ENCODE results near the gene PRRT1B. TPM values are rescaled to one million over a fixed set of nuclear protein-coding genes. Genes with fewer than 3 reads are reported as not detected.
"Not testable (repeated sequence)": the region's sequence is repeated elsewhere in the genome, so short reads cannot be mapped to it uniquely, and the experiment has no call there.

PRRT1B gene
- total RNA-seq, 2 donors from 2014 or later, result 3.5 to 4.1 TPM

DNA sequence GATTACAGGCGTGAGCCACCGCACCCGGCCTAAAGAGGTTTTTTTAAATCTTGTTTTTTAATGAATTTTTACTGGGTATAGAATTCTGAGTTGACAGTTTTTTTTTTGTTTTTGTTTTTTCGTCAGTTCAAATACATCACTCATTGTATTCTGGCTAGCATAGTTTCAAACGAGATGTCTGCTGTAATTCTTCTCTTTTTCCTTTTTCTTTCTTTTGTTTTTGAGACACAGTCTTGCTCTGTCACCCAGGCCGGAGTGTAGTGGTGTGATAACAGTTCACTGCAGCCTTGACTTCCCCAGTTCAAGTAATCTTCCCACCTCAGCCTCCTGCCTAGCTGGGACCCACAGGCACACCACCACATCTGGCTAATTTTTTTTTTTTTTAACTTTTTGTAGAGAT, 2.2 kb upstream of the PRRT1B start:
- no peak for ATAC-seq
- no peak for DNase-seq
- intact Hi-C loops (cut with DNase I, micrococcal nuclease), result no loop called here

DNA sequence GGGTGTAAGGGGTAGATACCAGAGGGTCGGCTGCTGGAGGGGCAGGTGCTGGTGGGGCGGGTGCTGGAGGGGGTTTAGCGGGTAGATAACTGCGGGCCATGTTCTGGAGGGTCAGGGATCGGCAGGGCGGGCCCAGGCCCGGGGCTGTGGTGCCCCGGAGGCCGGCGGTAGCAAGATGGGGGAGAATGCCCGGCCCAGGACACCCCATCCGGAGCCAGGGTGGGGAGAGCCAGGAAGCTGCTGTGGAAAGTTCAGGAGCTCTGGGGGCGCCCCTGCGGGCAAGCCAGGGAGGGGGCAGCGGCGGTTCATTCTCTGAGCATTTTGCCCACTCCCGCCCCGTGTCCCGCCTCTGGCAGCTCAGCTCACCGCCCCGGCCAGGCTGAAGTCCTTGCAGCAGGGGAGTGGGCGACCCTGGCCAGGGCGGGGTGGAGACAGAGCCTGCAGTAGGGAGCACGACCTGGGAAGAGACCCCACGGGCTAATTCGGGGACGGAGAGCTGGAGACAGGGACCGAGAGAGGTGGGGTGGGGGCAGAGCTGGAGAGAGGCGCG, 538 bp downstream of the PRRT1B start:
- peak in 1 of 2 donors; percentile 26 for DNase-seq

DNA sequence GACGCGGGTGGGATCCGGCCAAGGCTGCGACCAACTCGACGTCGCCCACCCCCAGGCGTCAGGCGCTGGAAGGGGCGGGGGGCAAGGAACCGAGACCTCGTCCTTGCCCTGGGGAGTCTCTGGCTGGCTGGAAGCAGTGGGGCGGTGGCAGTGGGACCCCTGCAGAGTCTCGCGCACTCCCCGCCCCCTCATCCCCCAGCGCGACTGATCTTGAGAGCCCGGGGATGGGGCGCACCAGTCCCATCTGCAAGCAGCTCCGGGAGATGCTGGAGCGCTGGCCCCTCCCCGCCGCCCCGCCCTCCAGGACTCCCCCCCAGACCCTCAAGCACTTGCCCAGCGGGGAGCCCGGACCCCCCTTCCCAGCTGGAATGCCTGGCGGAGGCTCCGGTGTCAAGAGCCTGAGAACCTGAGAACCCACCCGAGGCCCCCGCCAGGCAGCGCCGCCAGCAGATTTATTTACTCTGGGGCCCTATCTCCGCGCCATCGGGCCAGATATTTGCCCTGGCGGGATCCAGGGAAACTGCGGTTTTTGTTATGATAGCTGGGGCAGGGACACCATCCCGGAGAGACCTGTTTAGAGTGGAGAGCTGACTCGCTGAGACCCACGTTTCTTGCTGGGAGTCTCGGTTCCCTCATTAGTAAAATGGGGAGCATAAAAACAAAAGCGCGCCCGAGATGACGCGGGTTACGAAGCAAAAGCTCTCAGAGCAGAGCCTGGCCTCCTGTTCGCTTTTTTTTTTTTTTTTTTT, 1.2 kb downstream of the PRRT1B start:
- intact Hi-C loops (cut with DNase I, micrococcal nuclease), result no loop called here
- DNase-seq (no peak), ATAC-seq (no peak)

More for the DNA sequence above, 538 bp downstream of the PRRT1B start:
- intact Hi-C loops (cut with DNase I, micrococcal nuclease), result no loop called here
- ATAC-seq, result peak; percentile 44

DNA sequence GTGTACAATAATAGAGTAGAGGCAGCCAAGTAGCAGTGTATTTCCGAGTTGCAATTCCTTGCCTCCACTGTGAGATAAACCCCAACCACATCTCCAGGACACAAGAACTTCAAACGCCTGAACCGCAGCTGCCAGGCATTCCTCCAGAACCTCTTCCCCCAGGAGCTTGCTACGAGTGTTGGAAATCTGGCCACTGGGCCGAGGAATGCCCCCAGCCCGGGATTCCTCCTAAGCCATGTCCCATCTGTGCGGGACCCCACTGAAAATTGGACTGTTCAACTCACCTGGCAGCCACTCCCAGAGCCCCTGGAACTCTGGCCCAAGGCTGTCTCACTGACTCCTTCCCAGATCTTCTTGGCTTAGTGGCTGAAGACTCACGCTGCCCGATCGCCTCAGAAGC, 3.9 kb downstream of the PRRT1B start:
- intact Hi-C loops (cut with DNase I, micrococcal nuclease); ATAC-seq; DNase-seq: not testable (repeated sequence)

DNA sequence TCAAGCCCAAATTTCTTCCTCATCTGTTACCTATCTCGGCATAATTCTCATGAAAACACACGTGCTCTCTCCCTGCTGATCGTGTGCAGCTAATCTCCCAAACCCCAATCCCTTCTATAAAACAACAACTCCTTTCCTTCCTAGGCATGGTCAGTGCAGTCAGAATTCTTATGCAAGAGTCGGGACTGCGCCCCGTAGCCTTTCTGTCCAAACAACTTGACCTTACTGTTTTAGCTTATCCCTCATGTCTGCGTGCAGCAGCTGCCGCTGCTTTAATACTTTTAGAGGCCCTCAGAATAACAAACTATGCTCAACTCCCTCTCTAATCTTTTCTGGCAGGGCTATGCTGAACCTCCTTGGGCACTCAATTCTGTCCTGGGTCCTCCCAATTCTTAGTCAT, 5.1 kb downstream of the PRRT1B start:
- intact Hi-C loops (cut with DNase I, micrococcal nuclease); DNase-seq; ATAC-seq: not testable (repeated sequence)

DNA sequence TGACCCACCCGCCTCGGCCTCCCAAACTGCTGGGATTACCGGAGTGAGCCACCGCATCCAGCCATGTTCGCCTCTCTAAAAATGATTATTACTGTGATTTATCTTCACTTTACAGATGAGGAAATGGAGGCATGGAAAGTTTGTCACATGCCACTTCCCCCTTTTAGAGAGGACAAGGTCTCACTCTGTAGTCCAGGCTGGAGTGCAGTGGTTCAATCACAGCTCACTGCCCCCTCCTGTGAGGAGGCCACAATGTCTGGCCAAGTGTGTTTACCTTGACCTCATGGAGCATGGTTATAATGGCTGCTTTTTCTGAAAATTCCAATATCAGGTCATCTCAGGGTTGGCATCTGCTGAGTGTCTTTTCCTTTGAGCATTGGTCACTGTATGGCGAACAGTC, 6.7 kb downstream of the PRRT1B start:
- no peak for DNase-seq
- intact Hi-C loops (cut with DNase I, micrococcal nuclease), result no loop called here
- ATAC-seq, result no peak

DNA sequence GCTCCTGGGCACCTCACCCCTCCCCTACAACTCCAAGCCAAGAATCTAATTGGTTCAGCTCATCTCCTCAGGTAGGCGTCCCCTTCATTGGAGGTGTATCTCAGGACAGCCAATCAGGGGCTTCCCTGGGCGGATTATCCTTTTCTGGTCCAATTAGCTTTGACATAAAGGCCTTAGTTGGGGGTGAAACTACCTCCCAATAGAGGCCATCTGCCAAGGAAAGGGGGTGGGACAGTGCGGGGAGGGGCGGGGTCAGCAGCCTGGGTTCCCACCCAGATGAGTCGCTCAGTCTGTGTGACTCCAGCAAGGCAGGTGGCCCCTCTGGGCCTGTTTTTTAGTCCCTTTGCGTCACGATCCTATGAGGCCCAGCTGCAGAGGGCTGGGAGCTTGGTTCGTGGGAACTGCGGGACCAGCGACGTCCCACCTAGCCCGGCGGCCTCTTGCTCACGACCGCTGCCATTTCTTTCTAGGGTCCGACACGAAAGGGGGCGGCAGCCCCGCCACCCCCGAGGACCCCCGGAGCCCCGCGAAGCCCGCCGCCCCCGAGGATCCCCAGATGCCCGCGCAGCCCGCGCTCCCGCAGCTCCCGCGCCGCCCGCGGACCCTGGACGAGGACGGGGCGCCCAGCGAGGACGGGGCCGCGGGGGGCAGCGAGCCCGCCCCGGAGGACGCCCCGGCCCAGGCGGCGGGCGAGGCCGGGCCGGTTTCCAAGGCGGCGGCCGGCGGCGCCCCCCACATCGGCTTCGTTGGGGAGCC, 8.9 kb downstream of the PRRT1B start:
- ATAC-seq (no peak), DNase-seq (no peak)
- intact Hi-C loops (cut with DNase I, micrococcal nuclease), result no loop called here

DNA sequence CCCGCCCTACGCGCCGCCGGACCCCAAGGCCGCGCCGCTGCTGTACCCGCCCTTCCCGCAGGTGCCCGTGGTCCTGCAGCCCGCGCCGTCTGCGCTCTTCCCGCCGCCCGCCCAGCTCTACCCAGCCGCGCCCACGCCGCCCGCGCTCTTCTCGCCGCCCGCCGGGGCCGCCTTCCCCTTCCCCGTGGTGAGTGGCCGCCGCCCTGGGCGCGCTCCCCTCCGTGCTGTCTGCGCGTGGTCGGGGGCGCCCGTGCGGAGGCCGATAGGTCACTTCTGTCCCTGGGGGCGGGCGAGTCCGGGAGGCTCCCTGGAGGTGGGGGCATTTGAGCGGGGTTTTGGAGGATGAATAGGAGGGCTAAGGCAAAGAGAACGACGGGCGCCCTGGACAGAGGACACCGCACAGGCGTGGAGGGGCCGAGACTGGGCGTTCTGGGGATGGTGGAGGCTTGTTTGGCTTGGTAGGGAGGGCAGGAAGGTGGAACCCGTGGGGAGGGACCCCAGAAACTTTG, 9.6 kb downstream of the PRRT1B start:
- no peak for ATAC-seq
- DNase-seq, result no peak
- intact Hi-C loops (cut with DNase I, micrococcal nuclease), result no loop called here

DNA sequence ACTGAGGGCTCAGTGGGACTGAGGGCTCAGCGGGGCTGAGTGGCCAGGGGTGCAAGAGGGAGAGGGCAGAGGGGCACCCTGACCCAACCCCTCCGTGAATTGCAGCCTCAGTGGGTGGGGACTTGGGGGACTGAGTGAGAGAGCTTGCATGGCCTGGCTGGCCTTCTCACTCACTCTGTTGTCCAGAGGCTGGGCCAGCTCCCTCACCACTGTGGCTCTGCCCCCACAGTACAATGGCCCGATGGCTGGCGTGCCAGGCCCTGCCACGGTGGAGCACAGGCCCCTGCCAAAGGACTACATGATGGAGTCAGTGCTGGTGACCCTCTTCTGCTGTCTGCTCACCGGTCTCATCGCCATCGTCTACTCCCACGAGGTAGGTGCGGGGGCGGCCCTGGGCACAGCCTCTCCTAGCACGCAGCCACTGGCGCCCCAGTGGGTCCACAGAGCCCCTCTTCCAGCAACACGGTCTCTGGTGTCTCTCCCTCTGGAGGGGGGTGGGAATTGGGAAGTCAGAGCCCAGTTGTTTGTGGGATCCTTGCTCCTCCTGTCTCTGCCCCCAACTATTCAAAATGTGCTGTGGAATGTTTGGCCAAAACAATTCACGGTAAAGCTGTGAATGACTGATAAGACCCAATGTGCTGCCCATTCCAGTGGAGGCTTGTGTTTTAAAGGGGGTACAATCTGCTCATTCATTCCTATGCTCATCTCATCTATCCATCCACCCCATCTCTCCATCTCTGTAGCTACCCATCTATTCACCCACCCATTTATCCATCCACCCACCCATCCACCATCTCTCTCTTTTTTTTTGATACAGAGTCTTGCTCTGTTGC, 10.7 kb downstream of the PRRT1B start:
- intact Hi-C loops (cut with DNase I, micrococcal nuclease), result no loop called here

DNA sequence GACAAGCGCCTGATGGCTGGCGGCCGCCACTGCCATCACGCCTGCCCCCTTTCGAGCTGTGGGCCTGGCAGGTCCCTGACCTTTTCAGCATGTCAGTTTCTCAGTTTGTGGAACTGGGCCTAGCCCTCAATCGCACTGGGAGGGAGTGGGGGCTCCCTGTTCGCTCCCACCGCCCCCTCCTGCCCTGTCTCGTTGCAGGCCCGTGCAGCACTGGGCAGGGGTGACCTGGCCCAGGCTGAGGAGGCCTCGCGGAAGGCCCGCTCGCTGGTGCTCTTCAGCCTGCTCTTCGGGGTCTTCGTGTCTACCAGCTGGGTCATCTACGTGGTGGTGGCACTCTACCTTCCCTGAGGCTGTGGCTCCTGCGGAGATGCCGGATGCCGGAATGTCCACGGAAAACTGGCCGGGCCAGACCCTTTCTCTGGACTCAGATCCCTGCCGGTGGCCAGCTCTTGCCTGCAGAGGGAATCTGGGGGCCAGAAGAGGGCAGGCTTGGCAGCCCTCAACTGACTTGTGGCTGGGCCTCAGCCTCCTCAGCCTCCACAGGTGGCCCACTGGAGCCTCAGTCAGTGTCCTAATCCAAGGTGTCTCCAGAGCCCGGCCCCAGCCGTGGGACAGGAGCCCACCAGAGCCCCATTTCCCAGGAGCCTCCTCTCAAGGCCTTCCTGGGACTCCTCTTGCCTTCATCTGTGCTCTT, 12.7 kb downstream of the PRRT1B start:
- no peak for ATAC-seq
- intact Hi-C loops (cut with DNase I, micrococcal nuclease), result no loop called here
- no peak for DNase-seq

More for the DNA sequence above, 10.7 kb downstream of the PRRT1B start:
- ATAC-seq (no peak), DNase-seq (no peak)

DNA sequence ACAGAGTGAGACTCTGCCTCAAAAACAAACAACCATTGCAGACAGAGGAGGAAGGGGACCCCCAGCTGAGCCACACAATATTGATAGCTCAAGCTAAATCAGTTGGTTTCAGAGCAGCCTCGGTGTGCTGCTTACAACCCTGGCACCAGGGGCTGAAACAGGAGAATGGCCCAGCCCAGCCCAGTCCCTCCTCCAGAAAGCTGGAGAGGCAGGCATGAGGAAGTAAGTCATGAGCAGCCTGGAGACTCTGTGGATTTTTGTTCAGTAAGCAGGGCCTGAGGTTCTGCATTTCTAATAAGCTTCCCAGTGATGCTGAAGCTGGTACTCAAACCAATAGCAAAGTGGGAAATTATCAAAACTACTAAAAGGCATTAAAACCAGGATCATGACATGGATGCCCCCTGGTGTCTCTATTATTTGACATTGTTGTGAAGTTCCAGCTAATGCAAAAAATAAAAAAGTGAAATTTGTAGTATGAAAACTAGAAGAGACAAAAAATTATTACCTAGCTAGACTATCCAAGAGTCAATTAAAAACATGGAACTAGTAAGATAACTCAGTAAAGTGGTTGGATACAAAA, 14.2 kb downstream of the PRRT1B start:
- intact Hi-C loops (cut with DNase I, micrococcal nuclease), result no loop called here
- no peak for DNase-seq
- peak; percentile 36 for ATAC-seq

DNA sequence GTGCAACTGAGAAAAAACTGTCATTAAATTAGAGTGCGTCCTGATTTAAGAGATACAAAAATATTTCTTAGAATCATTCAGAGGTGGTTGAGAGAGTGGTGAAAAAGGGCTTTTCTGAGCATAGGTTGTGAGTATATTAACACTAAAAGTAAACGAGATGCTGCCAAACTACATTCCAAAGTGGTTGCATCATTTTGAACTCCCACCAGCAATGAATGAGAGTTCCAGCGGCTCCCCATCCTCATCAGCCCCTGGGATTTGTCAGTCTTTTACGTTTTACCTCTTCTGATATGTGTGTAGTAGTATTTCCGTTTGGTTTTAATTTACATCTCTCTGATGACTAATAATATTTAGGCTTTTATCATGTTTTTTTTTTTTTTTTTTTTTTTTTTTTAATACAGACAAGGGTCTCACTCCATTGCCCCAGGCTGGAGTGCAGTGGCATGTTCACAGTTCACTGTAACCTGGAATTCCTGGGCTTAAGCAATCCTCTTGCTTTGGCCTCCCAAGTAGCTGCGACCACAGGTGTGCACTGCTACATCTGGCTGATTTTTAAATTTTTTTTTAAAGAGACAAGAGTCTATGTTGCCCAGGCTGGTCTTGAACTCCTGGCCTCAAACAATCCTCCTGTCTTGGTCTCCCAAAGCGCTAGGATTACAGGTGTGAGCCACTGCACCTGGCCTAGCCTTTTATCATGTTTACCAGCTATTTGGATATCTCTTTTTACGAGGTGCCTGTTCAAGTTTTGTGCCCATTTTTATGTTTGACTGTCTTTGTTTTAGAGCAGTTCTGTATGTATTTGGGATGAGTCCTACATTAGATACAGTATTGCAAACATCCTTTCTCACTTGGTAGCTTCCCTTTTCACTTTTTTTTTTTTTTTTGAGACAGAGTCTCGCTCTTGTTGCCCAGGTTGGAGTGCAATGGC, 17.0 kb downstream of the PRRT1B start:
- DNase-seq (no peak), ATAC-seq (no peak)
- intact Hi-C loops (cut with DNase I, micrococcal nuclease), result no loop called here

DNA sequence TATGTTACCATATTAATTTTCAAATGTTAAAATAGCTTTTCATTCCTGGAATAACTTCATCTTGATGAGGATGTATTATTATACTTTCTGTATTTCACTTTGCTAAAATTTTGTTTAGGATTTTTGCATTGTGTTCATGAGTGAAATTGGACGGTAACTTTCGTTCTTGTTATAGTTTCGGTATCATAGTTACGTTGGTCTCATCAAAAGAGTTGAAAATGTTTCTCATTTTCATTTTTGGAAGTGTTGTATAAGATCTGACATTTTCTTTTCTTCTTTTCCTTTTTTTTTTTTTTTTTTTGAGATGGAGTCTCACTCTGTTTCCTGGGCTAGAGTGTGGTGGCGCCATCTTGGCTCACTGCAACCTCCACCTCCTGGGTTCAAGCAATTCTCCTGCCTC, 20.0 kb downstream of the PRRT1B start:
- ATAC-seq, result no peak
- DNase-seq, result no peak
- intact Hi-C loops (cut with DNase I, micrococcal nuclease), result no loop called here

DNA sequence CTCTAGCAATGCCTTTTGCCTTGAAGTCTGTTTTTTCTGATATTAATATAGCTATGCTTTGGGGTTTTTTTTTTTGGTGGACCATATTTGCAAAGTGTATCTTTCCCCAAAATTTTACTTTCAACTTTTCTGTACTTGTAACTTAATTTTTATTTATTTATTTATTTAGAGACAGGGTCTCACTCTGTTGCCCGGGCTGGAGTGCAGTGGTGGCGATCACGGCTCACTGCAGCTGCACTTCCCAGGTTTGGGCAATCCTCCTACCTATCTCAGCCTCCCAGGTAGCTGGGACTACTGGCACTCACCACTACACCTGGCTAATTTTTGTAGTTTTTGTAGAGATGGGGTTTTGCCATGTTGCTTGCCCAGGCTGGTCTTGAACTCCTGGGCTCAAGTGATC, 20.8 kb downstream of the PRRT1B start:
- ATAC-seq (no peak), DNase-seq (no peak)
- intact Hi-C loops (cut with DNase I, micrococcal nuclease), result no loop called here

DNA sequence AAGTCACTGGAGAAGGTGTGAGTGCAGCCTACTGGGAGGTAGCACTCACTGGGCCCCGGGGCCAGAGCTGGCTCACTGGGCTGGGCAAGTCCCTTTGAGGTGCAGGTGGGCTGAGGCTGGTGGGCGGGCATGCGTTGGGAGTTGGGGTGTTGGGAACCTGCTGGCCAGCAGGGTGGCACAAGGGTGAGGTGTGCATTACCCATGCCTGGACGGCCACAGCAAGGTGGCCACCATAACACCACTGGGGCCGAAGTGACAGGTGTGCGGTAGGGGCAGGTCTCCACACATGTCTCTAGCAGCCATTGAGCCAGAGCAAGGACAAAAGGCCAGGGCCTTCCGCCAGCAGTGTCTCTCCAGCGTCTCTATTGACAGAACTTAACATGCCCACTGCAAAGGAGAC, 22.6 kb downstream of the PRRT1B start:
- intact Hi-C loops (cut with DNase I, micrococcal nuclease), result no loop called here
- ATAC-seq (no peak), DNase-seq (no peak)

DNA sequence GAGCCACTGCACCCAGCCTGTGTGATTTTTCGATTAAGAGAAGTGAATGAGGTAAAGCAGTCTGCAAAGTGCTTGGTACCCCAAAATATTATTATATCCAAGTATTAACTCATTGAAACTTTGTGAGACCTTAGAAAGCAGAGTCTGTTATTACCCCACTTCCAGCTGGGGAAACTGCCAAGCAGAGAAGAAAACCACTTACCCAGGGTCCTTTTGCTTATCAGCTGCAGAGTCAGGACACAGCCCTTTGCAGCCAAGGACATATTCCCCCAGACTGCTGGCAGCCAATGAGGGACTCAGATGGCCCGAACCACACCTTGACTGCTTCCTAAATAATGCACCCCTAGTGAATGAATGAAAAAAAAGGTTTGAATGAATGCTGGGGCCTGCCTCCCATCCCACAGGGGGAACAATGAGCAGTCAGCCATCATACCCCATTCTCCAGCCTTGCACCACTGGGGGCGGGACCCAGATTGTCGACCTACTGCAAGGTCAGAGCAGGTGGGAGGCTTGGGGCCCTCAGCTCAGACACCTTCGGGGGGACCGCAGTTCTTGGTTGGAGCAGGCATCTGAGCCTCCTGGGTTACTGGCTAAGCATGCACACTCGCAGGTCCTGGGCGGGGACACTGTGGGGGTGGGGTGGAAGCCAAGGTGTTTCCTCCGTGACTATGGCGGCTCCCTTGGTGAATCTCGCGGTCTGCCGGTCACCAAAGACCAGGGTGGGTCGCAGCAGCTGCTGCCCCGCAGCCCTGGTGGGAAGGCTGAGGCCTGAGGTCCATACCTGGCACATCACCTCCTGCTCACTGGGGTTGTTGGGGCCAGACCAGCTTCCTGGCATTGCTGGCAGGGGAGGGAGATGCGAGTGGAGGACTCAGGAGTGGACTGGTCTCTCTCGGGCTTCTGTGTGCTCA, 29.7 kb downstream of the PRRT1B start:
- ATAC-seq (no peak), DNase-seq (no peak)
- intact Hi-C loops (cut with DNase I, micrococcal nuclease), result no loop called here

Data from left colon (tissue), 2 donors.